Astrocyte (in vitro differentiated cells and primary cell): ENCODE data around the gene KCNH6. TPM values are rescaled to one million over a fixed set of nuclear protein-coding genes. Genes with fewer than 3 reads are reported as not detected.

ENCODE experiments used
- DNase-seq: peaks from one replicate; pipeline ENCODE4 v3.0.0-alpha.2; 2010; ENCODE audit warnings: low read depth
- FAIRE-seq: peaks from 2 replicates; lab custom pipeline; 2011; peaks lifted over from hg19 to GRCh38; lab: Jason Lieb, UNC
- H2AFZ ChIP-seq: 2 replicates; pipeline ENCODE4 v1.6.0; 2012; ENCODE audit warnings: low read depth, low read length, inconsistent platforms
- H3K27ac ChIP-seq: 2 replicates; pipeline ENCODE4 v1.5.1; 2011; ENCODE audit warnings: low read depth, low read length, inconsistent platforms
- H3K27me3 ChIP-seq: 2 replicates; pipeline ENCODE4 v1.6.0; 2011; ENCODE audit warnings: low read length, inconsistent platforms; ENCODE audit not compliant: insufficient read depth
- H3K36me3 ChIP-seq: 2 replicates; pipeline ENCODE4 v1.5.1; 2011; ENCODE audit warnings: low read length, inconsistent platforms; ENCODE audit not compliant: insufficient read depth
- H3K4me1 ChIP-seq: 2 replicates; pipeline ENCODE4 v1.5.1; 2011; ENCODE audit warnings: low read length, inconsistent platforms; ENCODE audit not compliant: insufficient read depth
- H3K4me2 ChIP-seq: 2 replicates; pipeline ENCODE4 v1.6.0; 2012; ENCODE audit warnings: low read length, inconsistent platforms
- H3K4me3 ChIP-seq: 2 replicates; pipeline ENCODE4 v1.5.1; 2011; ENCODE audit warnings: low read depth, mild to moderate bottlenecking, low read length, inconsistent platforms; ENCODE audit not compliant: insufficient read depth
- H3K79me2 ChIP-seq: 2 replicates; pipeline ENCODE4 v1.6.0; 2012; ENCODE audit warnings: mild to moderate bottlenecking, low read length, inconsistent platforms; ENCODE audit not compliant: insufficient read depth
- H3K9ac ChIP-seq: 2 replicates; pipeline ENCODE4 v1.6.0; 2012; ENCODE audit warnings: mild to moderate bottlenecking, low read length, inconsistent platforms
- H3K9me3 ChIP-seq: 2 replicates; pipeline ENCODE4 v1.5.1; 2012; ENCODE audit warnings: low read depth, mild to moderate bottlenecking, low read length, inconsistent platforms; ENCODE audit not compliant: insufficient read depth
- H4K20me1 ChIP-seq: 2 replicates; pipeline ENCODE4 v1.6.0; 2012; ENCODE audit warnings: low read length, inconsistent platforms; ENCODE audit not compliant: insufficient read depth
- H3K27ac Mint-ChIP-seq: one replicate; pipeline ENCODE4 v1.8.0; 2021; ENCODE audit warnings: mild to moderate bottlenecking, mixed read lengths; ENCODE audit not compliant: unreplicated experiment
- H3K27me3 Mint-ChIP-seq: one replicate; pipeline ENCODE4 v1.8.0; 2021; ENCODE audit warnings: low read depth, mixed read lengths; ENCODE audit not compliant: unreplicated experiment
- H3K36me3 Mint-ChIP-seq: one replicate; pipeline ENCODE4 v1.8.0; 2021; ENCODE audit warnings: low read depth, mixed read lengths; ENCODE audit not compliant: unreplicated experiment
- H3K4me1 Mint-ChIP-seq: one replicate; pipeline ENCODE4 v1.8.0; 2021; ENCODE audit warnings: low read depth, mixed read lengths; ENCODE audit not compliant: unreplicated experiment
- H3K4me3 Mint-ChIP-seq: one replicate; pipeline ENCODE4 v1.8.0; 2021; ENCODE audit warnings: mild to moderate bottlenecking, moderate library complexity, mixed read lengths; ENCODE audit not compliant: unreplicated experiment
- H3K9me3 Mint-ChIP-seq: one replicate; pipeline ENCODE4 v1.8.0; 2021; ENCODE audit warnings: mild to moderate bottlenecking, mixed read lengths; ENCODE audit not compliant: unreplicated experiment
- EZH2 ChIP-seq: IDR thresholded peaks from 2 replicates; pipeline ENCODE4 v1.6.1; 2012; ENCODE audit warnings: mild to moderate bottlenecking, low read length, inconsistent platforms; ENCODE audit not compliant: insufficient read depth
- total RNA-seq: library from RNA; stranded (reverse); gene quantifications from 2 replicates; pipeline ENCODE4 v1.2.1, GENCODE V29; 2021
- TF ChIP-seq, protein P1 (sequence below): IDR thresholded peaks from 2 replicates; pipeline ENCODE4 v1.5.1; 2011; ENCODE audit warnings: low read depth, mild to moderate bottlenecking, inconsistent platforms, low read length, moderate library complexity; ENCODE audit not compliant: insufficient read depth

KCNH6 gene
- total RNA-seq, 1 donor from 2014 or later = not detected

DNA sequence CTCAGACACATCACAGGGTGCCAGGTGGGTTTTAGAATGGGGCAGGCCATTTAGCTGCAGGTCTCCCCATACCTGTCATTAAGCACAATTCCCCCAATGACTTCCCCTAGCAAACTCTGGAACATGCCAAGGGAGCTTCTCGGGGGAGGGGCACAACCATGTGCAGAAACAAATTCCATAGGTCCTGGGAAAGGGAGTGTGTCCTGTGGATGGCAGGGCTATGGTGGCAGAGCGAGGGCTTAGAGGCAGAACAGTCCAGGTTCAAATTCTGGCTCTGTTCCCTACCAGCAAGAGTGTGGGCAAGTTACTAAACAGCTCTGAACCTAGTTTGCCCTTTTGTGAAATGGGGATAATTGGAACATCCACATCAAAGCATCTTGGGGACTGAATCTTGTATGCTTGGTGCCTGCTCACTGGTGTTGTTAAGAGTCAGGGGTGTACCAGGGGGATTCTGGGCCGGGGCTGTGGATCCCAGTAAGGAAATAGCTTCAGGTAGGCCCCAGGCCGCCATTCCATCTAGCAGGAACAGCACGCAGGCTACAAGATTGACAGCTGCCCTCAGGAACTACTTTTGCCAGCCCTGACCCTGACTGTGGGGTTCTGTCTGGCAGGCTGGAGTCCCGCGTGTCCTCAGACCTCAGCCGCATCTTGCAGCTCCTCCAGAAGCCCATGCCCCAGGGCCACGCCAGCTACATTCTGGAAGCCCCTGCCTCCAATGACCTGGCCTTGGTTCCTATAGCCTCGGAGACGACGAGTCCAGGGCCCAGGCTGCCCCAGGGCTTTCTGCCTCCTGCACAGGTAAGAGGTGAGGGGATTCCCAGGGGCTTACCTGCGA lies 21.5 kb downstream of the KCNH6 start:
- Histone ChIP-seq H3K4me1 (peaks cover 5% of the 10 kb centered on the region), H3K36me3 (no peaks in the 10 kb centered on the region), H4K20me1 (no peaks in the 10 kb centered on the region), H3K9ac (no peak overlapping the region), H3K27me3 (peaks cover 3% of the 10 kb centered on the region), H3K79me2 (no peaks in the 10 kb centered on the region), H3K27ac (no peak overlapping the region), H3K4me2 (no peak overlapping the region), H3K9me3 (no peaks in the 10 kb centered on the region), H3K4me3 (no peak overlapping the region), H2AFZ (no peak overlapping the region)
- peaks cover 1% of the 10 kb centered on the region for H3K9me3 Mint-ChIP-seq
- FAIRE-seq (no peak), DNase-seq (no peak)
- no peaks in the 10 kb centered on the region for H3K36me3 Mint-ChIP-seq
- H3K27me3 Mint-ChIP-seq = peaks cover 17% of the 10 kb centered on the region
- TF ChIP-seq, protein P1, sequence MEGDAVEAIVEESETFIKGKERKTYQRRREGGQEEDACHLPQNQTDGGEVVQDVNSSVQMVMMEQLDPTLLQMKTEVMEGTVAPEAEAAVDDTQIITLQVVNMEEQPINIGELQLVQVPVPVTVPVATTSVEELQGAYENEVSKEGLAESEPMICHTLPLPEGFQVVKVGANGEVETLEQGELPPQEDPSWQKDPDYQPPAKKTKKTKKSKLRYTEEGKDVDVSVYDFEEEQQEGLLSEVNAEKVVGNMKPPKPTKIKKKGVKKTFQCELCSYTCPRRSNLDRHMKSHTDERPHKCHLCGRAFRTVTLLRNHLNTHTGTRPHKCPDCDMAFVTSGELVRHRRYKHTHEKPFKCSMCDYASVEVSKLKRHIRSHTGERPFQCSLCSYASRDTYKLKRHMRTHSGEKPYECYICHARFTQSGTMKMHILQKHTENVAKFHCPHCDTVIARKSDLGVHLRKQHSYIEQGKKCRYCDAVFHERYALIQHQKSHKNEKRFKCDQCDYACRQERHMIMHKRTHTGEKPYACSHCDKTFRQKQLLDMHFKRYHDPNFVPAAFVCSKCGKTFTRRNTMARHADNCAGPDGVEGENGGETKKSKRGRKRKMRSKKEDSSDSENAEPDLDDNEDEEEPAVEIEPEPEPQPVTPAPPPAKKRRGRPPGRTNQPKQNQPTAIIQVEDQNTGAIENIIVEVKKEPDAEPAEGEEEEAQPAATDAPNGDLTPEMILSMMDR = no peak
- no peak for TF ChIP-seq EZH2
- H3K4me3 Mint-ChIP-seq = no peak overlapping the region
- no peak overlapping the region for H3K27ac Mint-ChIP-seq
- H3K4me1 Mint-ChIP-seq = peaks cover 1% of the 10 kb centered on the region

DNA sequence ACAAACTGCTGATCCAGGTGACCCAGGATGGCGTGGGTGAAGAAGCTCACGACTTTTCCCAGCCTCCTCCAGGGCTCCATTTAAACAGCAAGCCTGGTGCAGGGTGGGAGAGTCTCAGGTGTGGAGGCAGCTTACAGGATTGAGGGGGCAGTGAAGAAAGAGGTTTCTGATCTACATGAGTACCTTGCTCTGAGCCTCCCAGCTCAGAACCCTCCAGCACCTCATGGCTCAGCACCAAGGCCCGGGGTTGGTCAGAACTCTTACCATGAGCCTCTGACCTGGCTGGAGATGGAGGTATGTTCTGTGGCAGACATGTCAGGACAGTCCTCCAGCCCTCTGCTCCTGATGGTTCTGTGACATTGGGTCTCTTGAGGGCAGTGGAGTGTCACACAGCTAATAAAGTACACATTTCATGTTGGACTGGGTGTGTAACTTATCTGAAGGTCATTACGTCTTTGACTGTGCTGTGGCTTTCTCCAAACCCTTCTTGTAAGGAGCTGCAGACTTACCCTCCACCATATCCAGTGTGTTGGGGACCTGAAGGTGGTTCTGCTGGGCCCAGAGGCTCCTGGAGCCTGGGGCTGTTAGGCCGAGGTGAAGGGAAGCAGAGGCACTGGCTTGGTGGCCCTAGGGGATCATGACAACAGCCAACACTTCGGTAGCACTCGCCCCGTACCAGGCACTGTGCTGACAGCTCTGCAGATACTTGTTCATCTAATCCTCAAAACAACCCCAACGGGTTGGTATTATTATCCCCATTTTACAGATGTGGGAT lies 23.3 kb downstream of the KCNH6 start:
- Histone ChIP-seq H3K9ac (no peak overlapping the region), H3K9me3 (no peaks in the 10 kb centered on the region), H3K27ac (no peak overlapping the region), H3K4me3 (no peak overlapping the region), H3K27me3 (no peaks in the 10 kb centered on the region), H2AFZ (no peak overlapping the region), H3K4me1 (peaks cover 8% of the 10 kb centered on the region), H3K79me2 (peaks cover 12% of the 10 kb centered on the region), H3K36me3 (no peaks in the 10 kb centered on the region), H3K4me2 (no peak overlapping the region), H4K20me1 (peaks cover 4% of the 10 kb centered on the region)
- Mint-ChIP-seq H3K4me3 (no peak overlapping the region), H3K27ac (no peak overlapping the region), H3K9me3 (no peaks in the 10 kb centered on the region), H3K36me3 (no peaks in the 10 kb centered on the region), H3K4me1 (peaks cover 1% of the 10 kb centered on the region), H3K27me3 (peaks cover 7% of the 10 kb centered on the region)
- no peak for TF ChIP-seq EZH2
- TF ChIP-seq, protein P1 = no peak
- DNase-seq (no peak), FAIRE-seq (no peak)
